HG03571 (cell line): ENCODE measurements around the gene PITPNC1.
"Not testable (repeated sequence)": the region's sequence is repeated elsewhere in the genome, so short reads cannot be mapped to it uniquely, and the experiment has no call there.

Source experiments
- ATAC-seq: cut with Tn5 transposase; IDR thresholded peaks from one replicate; pipeline ENCODE4 v1.9.1; 2021; ENCODE audit not compliant: unreplicated experiment

The PITPNC1 gene

DNA sequence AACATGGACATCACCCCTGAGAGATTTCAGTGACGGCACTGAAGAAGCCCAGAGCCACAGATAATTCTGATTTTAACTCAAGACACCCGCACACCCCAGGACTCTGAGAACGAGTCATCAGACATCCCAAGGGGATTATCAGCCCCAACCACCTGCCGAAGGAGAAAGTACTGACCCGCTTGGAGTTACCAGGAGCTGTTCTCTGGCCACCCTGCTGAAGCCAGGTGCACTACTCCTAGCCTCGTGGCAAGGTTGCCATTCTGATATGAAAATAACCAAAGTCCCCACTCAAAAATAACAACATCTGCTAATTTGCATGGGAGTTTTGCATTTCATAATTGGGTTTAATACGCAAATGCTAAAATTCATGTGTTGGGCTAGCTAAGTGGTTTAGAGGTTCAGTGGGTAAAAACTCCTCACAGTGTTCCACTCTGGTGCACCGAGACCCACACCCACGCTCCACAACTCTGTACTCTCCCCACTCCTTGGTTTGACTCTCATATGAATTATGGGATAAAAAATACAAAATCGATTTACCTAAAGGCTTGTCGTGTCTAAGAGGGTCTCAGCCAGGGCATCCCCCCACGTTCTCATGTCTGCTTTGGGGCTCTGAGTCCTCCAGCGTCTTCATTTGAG, 197.7 kb downstream of the PITPNC1 start:
- ATAC-seq = peak; percentile 27

DNA sequence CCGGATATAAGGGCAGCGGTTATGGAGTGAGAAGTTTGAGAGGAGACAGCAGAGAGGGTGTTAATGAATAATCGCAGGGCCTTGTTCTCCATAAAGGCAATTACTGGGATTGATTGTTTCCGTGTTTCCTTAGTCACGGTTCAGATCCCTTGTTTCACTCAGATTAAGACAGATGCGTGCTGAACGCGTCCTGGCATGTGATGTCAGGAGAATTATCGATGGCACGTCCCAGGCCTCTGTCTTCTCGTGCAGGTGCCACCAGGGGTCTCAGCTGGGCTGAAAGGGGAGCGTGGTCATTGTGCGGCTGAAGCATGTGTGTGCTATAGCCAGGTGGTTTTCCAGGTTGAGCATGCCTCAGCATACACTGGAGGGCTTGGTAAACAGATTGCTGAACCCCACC, 198.2 kb downstream of the PITPNC1 start:
- peak; percentile 32 for ATAC-seq

DNA sequence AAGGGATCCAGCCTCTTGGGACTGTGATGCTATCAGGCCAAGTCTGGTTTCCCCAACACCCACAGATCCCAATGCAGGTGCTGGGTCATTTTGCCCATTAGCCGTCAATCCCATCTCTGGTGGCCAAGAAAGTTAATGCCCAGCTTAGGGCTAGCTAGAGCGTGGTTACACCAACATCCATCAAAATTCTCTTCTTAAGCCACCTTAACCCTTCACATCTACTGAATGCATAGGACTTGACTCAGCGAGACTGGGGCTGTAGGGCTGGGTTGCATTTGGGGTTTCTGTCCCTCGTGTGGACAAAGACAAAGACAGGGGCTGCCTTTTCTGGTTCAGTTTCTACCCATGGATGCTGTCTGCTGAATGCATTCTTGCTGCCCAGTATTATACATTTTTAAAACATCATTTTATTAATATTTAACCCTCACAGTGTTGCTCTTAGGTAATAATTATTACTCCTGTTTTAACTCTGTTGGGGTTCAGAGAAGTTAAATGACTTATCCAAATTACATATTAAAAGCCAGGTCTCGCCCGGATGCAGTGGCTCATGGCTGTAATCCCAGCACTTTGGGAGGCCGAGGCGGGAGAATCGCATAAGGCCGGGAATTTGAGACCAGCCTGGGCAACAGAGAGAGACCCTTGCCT, 199.5 kb downstream of the PITPNC1 start:
- no peak for ATAC-seq

DNA sequence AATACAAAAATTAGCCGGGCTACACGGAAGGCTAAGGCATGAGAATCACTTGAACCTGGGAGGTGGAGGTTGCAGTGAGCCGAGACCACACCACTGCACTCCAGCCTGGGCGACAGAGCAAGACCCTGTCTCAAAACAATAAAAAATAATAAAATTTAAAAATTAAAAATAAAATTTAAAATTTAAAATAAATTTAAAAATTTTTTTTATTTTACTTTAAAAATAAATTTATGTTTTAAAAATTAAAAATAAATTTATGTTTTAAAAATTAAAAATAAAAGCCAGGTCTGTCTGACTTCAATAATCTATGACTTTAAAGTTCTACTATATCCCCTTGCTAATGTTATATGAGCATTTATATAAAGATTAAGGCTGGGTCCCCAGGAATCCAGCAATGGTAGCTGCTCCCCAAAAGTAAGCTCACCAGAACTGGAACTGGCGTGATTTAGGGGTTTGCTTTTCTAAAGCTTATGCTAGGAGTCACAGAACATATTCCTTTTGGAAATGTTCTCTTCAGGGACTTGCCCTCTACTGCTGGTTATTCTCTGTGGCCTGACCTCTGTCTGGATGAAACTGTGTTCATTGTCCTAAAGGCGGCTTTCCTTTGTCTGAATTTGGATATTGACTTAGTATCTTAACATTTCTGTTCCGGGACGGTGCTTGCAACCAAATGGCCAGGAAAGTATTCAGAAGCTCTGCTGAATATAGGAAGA, 200.5 kb downstream of the PITPNC1 start:
- ATAC-seq = no peak

DNA sequence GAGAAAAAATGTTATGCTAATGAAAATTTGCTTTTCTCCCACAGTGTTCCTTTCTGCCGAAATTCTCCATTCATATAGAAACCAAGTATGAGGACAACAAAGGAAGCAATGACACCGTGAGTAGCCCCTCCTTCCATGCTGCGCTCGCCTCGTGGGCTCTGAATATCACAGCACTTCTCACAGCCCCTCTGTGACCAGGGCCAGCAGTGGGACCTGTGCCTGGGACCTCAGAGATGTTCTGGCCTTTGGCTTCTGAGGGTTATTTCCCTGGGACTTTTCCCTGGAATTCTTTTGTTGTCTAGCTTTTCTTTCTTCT, 201.0 kb downstream of the PITPNC1 start:
- no peak for ATAC-seq

DNA sequence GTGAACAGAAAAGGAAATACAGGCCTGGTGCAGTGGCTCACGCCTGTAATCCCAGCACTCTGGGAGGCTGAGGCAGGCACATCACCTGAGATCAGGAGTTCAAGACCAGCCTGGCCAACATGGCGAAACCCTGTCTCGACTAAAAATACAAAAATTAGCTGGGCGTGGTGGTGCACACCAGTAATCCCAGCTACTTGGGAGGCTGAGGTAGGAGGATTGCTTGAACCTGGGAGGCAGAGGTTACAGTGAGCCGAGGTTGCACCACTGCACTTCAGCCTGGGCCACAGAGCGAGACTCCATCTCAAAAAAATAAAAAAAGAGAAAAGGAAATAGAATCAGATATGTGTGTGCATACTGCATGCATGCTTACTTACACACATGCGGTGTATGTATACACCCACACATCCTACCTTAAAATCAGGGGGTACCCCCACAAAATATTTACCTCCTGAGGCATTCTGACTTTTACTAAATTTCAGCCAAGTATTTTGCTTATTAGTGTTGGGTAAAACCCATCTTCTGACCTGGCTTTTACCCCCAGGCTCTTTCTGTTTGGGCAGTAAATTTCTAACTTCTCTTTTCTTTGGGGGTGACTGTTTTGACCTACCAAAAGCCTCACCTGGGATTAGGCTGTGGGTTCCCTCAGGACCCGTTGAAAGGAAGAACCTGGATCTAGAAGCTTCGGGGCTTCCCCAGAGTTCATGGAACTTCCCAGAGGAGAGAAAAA, 201.8 kb downstream of the PITPNC1 start:
- ATAC-seq = not testable (repeated sequence)

DNA sequence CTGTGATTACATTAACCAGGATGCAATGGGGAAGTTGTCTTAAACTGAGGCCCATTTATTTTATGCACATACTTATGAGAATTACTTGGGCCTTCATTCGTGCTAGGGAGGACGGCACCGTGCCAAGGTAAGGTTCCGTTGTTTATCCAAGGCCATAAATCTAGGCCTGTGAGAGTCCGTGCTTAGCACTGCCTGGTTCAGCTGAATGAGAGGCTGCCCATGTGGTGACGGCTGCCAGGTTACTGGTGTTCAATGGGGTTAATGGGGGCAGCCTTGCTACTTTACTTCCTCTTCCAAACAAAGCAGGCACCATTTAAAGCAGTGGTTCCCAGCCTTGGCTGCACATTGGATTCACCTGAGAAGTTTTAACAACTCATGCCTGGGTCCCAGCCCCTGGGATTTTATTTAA, 205.6 kb downstream of the PITPNC1 start:
- ATAC-seq = no peak

DNA sequence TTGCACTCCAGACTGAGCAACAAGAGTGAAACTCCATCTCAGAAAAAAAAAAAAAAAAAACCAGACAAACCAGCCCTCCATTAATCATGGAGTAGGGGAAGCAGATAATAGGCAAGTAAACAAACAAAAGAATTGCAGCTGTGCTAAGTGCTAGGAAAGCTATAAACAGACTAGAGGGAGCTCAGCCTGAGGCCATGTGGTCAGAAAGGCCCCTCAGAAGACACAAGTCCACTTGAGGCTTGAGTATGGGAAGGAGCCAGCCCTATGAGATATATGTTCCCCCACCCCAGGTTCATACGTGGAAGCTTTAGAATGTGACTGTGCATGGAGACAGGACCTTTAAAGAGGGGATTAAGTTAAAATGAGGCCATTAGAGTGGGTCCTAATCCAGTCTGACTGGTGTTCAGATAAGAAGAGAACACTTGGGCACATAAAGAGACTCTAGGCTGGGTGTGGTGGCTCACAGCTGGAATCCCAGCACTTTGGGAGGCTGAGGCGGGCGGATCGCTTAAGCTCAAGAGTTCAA, 208.1 kb downstream of the PITPNC1 start:
- ATAC-seq = no peak

DNA sequence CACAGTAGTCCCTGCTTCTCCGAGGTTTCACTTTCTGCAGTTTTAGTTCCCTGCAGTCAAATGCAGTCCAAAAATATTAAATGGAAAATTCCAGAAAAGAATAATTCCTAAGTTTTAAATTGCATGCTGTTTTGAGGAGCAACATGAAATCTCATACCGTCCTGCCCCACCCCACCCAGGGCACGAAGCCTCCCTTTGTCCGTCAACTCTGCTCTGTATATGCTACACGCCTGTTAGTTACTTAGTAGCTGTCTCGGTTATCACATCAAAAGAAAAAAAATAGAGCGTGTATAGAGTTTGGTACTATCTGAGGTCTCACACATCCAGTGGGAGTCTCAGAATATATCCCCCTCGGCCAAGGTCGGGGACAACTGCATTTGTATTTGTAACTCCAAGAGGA, 211.2 kb downstream of the PITPNC1 start:
- no peak for ATAC-seq

DNA sequence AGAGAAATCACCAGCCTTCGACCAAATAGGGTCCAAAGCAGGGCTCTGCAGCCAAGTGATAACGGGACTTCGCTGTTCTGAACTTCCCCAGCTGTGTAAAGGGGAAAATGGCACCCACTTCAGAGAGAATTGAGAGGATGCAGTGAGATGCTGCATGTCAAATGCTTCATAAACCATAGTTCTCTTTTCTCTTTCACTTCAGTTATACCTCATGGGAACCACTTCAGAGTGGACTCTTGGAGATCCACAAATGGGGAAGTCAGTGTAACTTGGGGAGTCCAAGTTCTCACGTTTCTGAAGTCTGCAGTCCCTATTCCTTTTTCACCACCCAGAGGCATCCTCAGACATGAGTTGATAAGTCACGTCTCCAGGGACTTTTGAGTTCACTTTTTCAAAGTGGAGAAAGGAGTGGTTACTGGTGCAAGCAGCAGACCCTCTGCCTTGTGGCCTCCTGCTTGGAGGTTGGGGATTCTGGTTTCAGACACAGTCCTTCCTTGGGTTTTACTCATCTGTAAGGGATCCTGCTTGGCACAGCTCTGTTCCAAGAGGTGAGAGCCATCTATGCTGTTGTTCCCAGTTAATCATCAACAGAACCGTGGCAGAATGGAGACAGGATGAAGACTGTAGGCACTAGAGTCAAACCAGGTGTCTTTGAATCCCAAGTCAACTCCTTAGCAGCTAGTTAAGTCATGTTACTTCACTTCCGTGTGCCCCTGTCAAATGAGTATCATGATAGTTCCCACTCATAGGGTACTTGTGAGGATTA, 217.2 kb downstream of the PITPNC1 start:
- no peak for ATAC-seq

DNA sequence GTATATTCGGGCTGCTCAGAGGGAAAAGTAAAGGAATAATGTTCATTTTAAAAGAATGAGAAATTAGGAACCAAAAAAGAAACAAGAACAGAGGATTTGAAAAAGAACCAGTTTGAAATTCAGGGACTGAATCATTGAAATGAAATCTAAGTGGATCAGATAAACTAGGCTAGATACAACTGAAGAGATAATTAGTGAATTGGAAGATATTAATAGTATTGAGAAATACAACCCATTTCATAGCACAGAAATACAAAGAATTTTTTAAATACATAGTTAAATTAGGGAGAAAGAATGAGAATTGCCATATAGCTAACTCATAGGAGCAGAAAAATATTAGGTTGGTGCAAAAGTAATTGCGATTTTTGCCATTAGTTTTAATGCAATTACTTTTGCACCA, 223.3 kb downstream of the PITPNC1 start:
- ATAC-seq = no peak

DNA sequence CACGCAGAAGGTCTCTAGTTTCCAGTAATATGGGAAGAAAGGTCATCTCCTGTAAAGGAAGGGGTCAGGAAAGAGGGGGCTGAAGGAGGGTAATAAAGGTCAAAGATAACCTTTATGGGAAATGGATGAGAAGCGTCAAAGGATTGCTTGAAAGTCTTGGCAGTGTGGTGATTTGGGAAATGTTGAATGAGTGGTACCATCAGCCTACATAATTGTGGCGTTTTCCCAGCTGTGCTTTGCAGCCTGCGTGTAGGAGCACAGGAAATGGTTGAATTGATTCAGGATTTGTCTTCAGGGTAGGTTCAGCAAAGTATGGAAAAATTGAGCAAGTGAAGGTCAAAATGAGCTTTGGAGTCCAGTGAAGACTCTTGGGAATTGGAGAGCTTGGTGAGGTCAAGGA, 224.8 kb downstream of the PITPNC1 start:
- no peak for ATAC-seq

DNA sequence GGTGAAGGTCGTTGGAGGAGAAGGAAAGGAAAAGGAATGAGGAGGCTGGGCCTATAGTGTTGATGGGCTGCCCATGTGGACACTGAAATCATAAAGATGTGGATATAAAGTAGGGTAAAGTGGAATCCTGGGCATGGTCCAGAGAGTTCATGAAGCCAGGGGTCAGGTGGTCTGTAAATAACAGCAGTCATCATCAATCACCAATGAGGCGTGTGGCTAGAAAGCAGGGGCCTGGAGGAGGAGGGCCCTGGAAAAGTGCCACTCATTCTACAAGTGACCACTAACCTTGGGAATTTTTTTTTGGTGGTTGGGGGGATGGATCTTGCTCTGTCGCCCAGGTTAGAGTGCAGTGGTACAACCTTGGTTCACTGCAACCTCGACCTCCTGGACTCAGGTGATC, 225.4 kb downstream of the PITPNC1 start:
- ATAC-seq = no peak

DNA sequence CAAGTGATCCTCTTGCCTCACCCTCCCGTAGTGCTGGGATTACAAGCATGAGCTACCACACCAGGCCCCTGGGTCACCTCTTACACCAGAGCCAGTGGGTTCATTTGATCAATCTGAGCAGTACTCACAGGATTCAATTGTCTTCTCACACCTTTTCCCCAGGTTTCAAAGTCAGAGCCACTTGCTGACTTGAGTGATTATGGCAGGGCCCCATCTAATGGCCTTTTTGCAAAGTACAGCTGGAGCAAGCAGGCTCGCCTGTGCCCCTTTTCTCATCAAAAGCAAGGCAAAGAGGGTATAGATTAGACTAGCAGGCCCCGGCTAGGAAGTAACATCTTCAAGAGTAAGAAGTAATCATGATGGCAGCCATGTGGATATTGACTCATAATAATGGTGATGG, 225.9 kb downstream of the PITPNC1 start:
- no peak for ATAC-seq

DNA sequence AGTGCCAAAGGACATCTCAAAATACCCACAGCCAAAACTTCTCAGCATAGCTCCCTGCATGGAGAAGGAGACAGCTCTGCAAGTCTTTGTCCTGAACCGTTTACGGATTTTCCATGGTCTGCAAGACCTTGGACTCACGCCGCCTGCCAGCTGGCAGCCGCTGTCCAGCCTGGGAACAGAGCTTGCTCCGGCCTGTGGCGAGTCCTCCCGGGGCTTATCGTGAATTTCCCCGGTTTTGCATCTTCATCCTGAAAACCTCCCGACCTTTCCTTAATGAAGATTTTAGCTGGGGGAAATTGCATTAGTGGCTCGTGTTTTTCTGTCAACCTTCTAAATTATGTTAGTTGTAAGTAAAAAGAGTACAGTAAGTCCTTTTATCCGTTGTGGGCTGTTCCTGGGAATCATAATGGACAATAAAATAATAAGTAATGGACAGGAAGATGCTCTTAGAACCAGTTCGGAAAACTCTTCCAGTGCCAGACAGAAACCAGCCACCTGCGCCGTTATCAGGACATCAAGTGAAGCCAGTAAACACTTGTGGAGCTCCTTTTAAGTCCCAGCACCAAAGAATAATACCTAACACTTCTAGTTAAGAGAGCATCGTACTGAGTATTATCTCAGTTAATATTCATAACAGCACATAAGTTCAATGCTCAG, 228.3 kb downstream of the PITPNC1 start:
- ATAC-seq = no peak

DNA sequence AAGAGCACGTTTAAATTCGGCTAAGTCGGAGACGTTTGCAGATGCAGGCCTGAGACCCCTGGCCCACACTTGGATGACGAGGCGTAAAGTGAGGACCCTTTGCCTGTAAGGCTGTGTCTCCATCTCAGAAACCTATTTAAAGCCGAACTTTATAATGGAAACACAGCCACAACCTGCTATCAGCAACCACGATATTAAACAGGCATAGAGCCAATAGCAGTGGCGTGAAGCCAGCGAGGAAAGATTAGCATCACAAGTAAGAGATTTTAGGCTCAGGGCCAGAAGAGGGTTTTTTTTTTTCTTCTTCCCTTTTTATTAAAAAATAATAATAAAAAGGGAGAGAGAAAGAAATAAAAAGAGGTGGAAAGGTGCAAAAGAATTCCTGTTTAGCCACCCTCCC, 229.4 kb downstream of the PITPNC1 start:
- no peak for ATAC-seq

DNA sequence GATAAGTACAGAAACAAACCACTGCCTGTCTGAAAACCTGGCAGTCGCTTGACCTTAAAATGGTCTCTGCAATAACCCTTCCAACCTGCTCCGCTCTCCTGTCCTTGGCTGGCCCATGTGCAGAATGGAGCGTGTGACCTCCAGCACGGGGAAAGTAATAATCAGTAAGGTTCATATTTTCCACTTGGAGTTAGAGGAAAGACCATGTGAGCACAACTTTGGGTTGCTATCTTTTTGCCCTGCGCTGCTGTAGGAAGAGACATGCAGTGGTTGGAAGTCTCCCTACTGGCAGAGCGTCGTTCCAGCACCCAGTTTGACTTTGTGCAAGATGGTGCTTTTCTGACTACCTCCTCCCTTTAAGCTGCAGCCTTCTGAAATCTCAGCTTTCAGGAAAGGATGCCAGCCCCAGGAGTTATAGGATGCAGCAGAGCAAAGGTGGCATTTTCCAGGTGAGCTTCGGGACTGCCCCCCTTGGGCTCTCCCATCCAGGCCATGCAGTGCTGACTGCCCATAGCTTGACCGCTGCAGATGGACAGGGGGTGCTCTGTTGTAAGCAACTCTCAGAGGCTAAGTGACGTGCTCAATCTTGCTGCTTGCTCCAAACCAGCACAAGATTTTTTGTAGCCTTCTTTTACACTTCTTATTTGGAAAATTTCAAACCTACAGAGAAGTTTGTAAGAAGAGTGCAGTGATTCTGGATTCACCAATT, 230.0 kb downstream of the PITPNC1 start:
- no peak for ATAC-seq

DNA sequence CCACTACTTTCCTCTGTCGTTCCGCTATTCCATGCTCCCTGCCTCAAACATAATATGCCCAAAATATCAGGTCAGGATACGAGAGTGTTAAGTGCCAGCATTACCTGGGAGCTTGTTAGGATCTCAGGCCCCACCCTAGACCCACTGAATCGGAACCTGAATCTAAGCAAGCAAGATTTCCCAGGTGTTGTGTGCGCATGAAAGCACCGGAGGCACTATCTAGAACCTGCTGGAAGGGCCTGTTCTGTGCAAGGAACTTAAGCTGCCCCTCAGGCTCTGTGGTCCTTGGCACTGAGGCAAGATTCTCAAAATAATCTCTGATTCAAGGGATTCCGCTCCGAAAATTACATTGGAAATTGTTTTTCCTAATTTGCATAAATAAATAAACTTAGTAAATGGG, 233.0 kb downstream of the PITPNC1 start:
- no peak for ATAC-seq

DNA sequence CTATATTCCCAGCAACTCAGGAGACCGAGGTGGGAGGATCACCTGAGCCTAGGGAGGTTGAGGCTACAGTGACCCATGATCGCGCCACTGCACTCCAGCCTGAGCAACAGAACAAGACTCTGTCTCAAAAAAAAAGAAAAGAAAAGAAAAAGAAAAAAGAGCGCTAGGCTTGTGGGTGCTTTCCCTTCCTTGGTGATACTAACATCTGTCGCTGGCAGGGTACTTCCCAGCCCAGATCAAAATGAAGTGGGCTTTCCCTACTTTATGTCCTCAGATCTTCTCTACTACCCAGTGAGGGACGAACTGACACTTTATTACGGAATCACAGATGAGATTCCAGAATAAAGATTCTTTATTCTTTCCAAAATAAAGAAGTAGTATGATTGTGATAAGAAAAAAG, 236.9 kb downstream of the PITPNC1 start:
- ATAC-seq = no peak
